T-helper 17 cell (primary cell): ENCODE data around the gene NACC2. TPM values are rescaled to one million over a fixed set of nuclear protein-coding genes. Genes with fewer than 3 reads are reported as not detected.
"Not testable (repeated sequence)": the region's sequence is repeated elsewhere in the genome, so short reads cannot be mapped to it uniquely, and the experiment has no call there.

Source experiments
- ATAC-seq: fragments of 150-1000 bp; cut with Tn5 transposase; 2 replicates; pipeline ENCODE4 v1.10.0; 2021; ENCODE audit warnings: mild to moderate bottlenecking, moderate library complexity
- DNase-seq, 3 donors: peaks; one replicate each; pipeline versions ENCODE4 v3.0.0 to v3.0.0-alpha.2; 2020 to 2021
- H3K9me3 ChIP-seq: one replicate; pipeline ENCODE4 v1.7.0; 2013; ENCODE audit warnings: low read length, mild to moderate bottlenecking; ENCODE audit not compliant: control insufficient read depth, poor library complexity, severe bottlenecking
- H3K27ac Mint-ChIP-seq: one replicate; pipeline ENCODE4 v1.8.0; 2022; ENCODE audit warnings: mild to moderate bottlenecking, moderate library complexity, mixed read lengths
- H3K27me3 Mint-ChIP-seq: one replicate; pipeline ENCODE4 v1.8.0; 2022; ENCODE audit warnings: mixed read lengths
- H3K36me3 Mint-ChIP-seq: one replicate; pipeline ENCODE4 v1.8.0; 2022; ENCODE audit warnings: low read depth, mixed read lengths
- H3K4me1 Mint-ChIP-seq: one replicate; pipeline ENCODE4 v1.8.0; 2022; ENCODE audit warnings: mild to moderate bottlenecking, mixed read lengths
- H3K4me3 Mint-ChIP-seq: one replicate; pipeline ENCODE4 v1.8.0; 2022; ENCODE audit warnings: mild to moderate bottlenecking, moderate library complexity, mixed read lengths
- total RNA-seq, 4 donors: library from RNA in 2 of 4; stranded (reverse) in 2 of 4; gene quantifications; one replicate each; pipeline ENCODE4 v1.2.3 and lab custom pipeline; 2022 to 2026

The NACC2 gene
- total RNA-seq, 2 donors from 2014 or later, result 5.8 to 5.9 TPM

DNA sequence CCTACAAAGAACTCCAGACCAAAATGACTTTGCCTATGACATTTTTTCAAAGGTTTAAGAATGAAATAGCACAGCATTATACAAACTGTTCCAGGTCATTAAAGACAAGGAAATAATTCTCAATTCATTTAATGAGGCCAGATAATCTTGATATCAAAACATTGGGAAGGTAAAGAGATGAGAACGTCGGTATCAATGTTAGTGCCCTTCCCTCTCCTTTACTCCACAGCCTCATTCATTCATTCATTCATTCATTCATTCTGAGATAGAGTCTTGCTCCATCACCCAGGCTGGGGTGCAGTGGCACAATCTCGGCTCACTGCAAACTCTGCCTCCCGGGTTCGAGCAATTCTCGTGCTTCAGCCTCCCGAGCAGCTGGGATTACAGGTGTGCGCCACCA is 64.0 kb downstream of the NACC2 start:
- H3K27me3 Mint-ChIP-seq, result no peaks in the 10 kb centered on the region
- no peak overlapping the region for H3K27ac Mint-ChIP-seq
- ATAC-seq (no peak), DNase-seq (no peak)
- peaks cover 11% of the 10 kb centered on the region for H3K4me1 Mint-ChIP-seq
- H3K4me3 Mint-ChIP-seq, result no peak overlapping the region
- H3K36me3 Mint-ChIP-seq, result peaks cover 3% of the 10 kb centered on the region
- H3K9me3 ChIP-seq, result no peaks in the 10 kb centered on the region

DNA sequence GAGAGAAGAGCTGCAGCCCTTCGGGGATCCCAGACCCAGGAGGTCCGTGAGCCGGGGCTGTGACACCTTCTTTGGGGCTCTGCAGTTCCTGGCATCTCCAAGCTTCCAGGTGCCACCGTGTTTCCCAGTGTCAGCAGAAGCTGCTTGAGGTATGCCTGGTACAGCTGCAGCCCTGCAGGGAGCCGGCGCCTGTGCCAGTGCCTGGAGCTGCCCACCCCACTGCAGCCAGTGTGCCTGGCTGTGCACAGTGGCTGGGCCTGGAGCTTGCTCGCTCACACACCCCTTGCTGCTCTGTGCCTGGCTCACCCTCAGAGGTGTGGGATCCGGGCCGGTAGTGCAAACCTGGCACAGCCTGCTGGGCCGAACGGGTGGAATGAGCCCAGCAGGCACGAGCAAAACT is 65.5 kb downstream of the NACC2 start:
- Mint-ChIP-seq H3K4me3 (no peak overlapping the region), H3K27ac (no peak overlapping the region), H3K27me3 (no peaks in the 10 kb centered on the region), H3K4me1 (peaks cover 14% of the 10 kb centered on the region), H3K36me3 (peaks cover 3% of the 10 kb centered on the region)
- H3K9me3 ChIP-seq, result no peaks in the 10 kb centered on the region
- ATAC-seq, result no peak
- DNase-seq, result no peak

DNA sequence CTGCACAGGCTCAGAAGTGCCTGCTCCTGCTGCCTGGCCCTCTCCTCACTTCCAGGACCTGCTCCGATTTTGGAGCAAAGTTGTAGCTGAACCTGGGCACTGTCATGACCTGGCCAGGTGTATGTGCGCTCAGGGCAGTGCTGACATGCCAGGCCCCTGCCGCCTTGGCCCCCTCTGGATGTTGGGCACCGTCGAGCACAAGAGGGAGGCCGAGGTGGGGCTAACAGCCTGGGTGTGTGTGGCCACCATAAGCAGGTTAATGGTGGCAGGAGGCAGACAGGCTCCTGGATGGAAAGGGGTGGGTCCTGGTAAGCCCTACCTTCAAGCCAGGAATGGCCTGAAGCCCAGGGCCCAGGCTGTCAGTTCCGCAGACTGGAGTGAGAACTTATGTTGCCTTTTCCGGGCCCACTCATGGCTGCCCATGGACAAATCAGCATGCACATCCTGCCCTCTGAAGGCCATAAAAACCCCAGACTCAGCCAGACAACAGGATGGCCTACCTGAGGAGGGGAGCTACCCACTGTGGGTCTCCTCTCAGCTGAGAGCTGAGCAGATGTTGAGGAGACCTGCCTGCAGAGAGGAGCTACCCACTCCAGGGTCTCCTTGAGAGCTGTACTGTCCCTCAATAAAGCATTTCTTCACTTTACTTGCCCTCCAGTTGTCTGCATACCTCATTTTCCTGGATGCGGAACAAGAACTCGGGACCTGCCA is 66.2 kb downstream of the NACC2 start:
- no peak for ATAC-seq
- peaks cover 3% of the 10 kb centered on the region for H3K36me3 Mint-ChIP-seq
- no peaks in the 10 kb centered on the region for H3K27me3 Mint-ChIP-seq
- no peaks in the 10 kb centered on the region for H3K9me3 ChIP-seq
- H3K4me3 Mint-ChIP-seq, result no peak overlapping the region
- no peak for DNase-seq
- H3K4me1 Mint-ChIP-seq, result peaks cover 10% of the 10 kb centered on the region
- no peak overlapping the region for H3K27ac Mint-ChIP-seq

DNA sequence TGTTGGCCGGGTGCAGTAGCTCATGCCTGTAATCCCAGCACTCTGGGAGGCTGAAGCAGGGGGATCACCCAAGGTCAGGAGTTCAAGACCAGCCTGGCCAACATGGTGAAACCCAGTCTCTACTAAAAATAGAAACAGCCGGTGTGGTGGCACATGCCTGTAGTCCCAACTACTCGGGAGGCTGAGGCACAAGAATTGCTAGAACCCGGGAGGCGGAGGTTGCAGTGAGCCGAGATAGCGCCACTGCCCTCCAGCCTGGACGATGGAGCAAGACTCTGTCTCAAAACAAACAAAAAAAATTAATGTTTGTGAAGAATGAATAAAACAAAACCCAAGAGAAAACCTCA is 68.2 kb downstream of the NACC2 start:
- not testable (repeated sequence) for H3K9me3 ChIP-seq, H3K4me3 Mint-ChIP-seq, DNase-seq, H3K36me3 Mint-ChIP-seq, H3K27me3 Mint-ChIP-seq, H3K27ac Mint-ChIP-seq, ATAC-seq
- H3K4me1 Mint-ChIP-seq, result peaks cover 12% of the 10 kb centered on the region

DNA sequence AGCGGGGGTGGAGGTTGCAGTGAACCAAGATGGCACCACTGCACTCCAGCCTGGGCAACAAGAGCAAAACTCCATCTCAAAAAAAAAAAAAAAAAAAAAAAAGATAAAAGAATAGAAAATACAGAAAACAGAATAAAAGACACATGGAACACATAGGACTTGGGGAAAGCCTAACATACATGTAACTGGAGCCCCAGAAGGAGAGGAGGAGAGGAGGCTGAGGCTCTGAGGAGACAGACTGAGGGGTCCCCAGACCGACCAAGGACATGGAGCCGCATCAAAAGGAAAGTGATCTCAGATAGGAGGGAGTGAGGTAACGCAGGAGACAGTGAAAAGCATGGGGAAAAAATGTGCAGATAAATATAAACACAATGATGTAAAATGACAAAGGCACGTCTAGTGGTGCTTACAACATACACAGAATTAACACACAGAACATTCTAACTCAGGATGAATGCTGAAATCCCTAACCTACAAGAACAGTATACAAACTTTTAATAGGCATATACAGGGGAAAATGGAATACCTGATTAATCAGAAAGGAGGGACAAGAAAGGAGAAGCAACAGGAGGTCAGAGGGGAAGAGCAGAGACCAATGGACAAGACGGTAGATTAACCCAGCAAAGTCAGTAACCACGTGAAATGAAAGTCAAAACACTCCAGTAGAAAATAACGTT is 68.7 kb downstream of the NACC2 start:
- peaks cover 3% of the 10 kb centered on the region for H3K36me3 Mint-ChIP-seq
- H3K9me3 ChIP-seq, result no peaks in the 10 kb centered on the region
- H3K4me3 Mint-ChIP-seq, result no peak overlapping the region
- H3K27me3 Mint-ChIP-seq, result no peaks in the 10 kb centered on the region
- H3K27ac Mint-ChIP-seq, result no peak overlapping the region
- DNase-seq, result no peak
- no peak for ATAC-seq
- peaks cover 16% of the 10 kb centered on the region for H3K4me1 Mint-ChIP-seq

DNA sequence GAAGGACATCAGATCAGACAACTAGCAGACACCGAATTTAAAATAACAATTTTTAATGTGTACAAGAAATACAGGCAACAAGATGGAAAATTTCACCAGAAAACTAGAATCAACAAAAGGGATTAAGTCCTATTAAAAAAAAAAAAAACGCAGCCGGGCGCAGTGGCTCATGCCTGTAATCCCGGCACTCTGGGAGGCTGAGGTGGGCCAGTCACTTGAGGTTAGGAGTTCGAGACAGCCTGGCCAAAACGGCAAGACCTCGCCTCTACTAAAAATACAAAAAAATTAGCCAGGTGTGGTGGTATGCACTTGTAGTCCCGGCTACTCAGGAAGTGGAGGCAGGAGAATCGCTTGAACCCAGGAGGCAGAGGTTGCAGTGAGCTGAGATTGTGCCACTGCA is 69.6 kb downstream of the NACC2 start:
- H3K4me3 Mint-ChIP-seq, result no peak overlapping the region
- DNase-seq (no peak), ATAC-seq (no peak)
- H3K9me3 ChIP-seq, result no peaks in the 10 kb centered on the region
- no peak overlapping the region for H3K27ac Mint-ChIP-seq
- H3K27me3 Mint-ChIP-seq, result no peaks in the 10 kb centered on the region
- H3K4me1 Mint-ChIP-seq, result peaks cover 13% of the 10 kb centered on the region
- H3K36me3 Mint-ChIP-seq, result peaks cover 3% of the 10 kb centered on the region

DNA sequence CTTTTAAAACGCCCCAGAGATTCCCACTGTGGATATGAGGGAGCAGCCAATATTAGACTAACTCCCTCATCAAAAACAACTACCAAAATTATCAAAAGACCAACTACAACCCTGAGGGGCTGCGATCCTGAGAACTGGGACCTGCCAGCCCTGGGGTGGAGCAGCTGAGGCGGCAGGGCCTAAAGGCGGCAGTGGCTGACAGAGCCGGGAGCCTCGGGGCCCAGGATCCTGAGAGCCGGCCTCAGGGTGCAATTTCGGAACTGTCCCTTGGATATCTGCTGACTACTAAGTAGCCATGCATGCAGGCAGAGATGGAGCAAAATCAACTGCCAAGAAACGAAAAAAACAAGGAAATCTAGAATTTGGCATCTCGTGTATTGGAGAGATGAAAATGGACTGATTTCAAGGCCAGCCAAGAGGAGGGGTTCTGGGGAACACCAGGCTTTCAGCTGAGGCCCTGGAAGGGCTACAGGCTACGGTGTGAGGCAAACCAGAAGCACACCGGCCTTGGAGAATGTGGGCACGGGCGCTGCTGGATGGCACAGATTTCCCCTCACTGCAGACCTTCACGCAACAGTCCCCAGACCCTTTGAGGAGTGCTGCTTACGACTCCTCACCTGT is 70.3 kb downstream of the NACC2 start:
- Mint-ChIP-seq H3K4me1 (peaks cover 13% of the 10 kb centered on the region), H3K4me3 (no peak overlapping the region)

DNA sequence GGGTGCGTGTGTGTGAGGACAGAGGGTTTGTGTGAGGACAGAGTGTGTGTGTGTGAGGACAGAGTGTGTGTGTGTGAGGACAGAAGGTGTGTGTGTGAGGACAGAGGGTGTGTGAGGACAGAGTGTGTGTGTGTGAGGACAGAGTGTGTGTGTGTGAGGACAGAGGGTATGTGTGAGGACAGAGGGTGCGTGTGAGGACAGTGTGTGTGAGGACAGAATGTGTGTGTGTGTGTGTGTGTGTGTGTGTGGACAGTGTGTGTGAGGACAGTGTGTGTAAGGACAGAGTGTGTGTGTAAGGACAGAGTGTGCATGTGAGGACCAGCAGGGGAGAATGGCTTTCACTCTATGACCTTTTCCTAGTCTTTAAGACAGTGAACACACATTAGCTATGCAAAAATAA is 70.8 kb downstream of the NACC2 start:
- no peak for DNase-seq
- Mint-ChIP-seq H3K4me1 (peaks cover 13% of the 10 kb centered on the region), H3K27ac (no peak overlapping the region), H3K27me3 (no peaks in the 10 kb centered on the region), H3K4me3 (no peak overlapping the region), H3K36me3 (peaks cover 3% of the 10 kb centered on the region)
- ATAC-seq, result no peak
- H3K9me3 ChIP-seq, result no peaks in the 10 kb centered on the region

More for the DNA sequence above, 70.3 kb downstream of the NACC2 start:
- Mint-ChIP-seq H3K27ac (no peak overlapping the region), H3K36me3 (peaks cover 3% of the 10 kb centered on the region), H3K27me3 (no peaks in the 10 kb centered on the region)
- ATAC-seq (no peak), DNase-seq (no peak)
- H3K9me3 ChIP-seq, result no peaks in the 10 kb centered on the region

DNA sequence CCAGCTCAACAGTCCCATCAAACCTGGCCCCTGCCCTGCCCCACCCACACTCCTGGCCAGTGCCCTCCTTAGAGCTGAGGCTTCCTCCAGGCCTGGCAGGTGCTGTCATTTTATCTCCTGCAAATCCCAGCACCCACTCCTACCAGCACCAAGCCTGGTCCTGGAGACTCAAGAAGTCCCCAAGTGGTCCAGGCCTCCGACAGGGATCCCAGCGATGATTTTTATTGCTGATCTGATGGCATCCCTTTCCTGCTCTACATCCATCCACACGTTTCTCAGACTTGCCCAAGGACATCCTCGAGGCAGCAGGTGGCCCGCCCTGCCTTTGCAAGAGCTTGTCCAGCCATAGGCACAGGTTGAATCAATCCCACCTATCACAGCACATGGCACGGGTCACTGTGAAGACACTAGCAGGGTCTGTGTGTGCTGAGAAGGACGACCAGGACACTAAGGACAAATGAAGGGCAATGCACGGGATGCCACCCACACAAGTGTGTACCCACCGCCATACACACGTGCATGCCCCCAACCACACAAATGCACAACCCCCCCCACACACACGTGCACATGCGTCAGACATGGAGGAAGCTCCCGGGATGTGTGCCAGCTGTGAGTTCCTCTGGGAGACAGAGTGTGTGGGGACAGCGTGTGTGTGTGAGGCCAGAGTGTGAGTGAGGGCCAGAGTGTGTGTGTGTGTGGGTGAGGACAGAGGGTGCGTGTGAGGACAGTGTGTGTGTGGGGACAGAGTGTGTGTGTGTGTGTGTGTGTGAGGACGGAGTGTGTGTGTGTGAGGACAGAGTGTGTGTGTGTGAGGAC is 71.5 kb downstream of the NACC2 start:
- ATAC-seq (no peak), DNase-seq (no peak)
- Mint-ChIP-seq H3K36me3 (peaks cover 3% of the 10 kb centered on the region), H3K4me3 (no peak overlapping the region), H3K4me1 (peaks cover 13% of the 10 kb centered on the region), H3K27ac (no peak overlapping the region), H3K27me3 (no peaks in the 10 kb centered on the region)
- H3K9me3 ChIP-seq, result no peaks in the 10 kb centered on the region

DNA sequence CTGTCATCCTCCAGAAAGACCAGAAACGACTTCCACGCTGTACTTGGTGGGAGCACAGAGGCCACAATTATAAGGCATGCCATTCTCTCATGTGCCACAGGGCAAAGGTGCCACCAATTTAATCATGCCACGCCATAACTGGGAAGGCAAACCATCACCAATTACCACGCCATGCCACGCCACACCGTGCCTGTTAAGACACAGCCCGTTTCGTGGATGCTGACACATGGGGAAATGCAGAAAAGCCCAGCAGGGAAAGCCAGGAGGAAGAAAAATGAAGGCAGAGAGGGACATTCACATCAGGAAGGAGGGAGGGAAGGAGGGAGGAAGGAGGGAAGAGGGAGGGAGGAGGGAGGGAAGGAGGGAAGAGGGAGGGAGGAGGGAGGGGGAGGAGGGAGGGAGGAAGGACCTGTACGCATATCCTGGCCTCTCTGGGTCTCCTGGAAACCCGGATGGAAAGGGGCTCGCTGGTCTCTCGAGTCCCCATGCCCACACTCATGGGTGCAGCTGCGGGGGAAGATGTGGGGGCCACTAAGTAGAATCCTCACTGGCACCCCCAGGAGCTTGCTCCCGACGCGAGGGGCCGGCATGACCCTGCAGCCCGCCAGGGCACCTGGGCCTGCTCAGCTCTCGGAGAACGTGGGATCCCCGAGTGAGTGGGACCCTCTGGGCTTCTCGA is 72.2 kb downstream of the NACC2 start:
- Mint-ChIP-seq H3K4me1 (peaks cover 13% of the 10 kb centered on the region), H3K27ac (no peak overlapping the region), H3K27me3 (no peaks in the 10 kb centered on the region), H3K36me3 (peaks cover 3% of the 10 kb centered on the region), H3K4me3 (peak overlapping the region; percentile 34)
- no peaks in the 10 kb centered on the region for H3K9me3 ChIP-seq
- ATAC-seq, result no peak
- no peak for DNase-seq

DNA sequence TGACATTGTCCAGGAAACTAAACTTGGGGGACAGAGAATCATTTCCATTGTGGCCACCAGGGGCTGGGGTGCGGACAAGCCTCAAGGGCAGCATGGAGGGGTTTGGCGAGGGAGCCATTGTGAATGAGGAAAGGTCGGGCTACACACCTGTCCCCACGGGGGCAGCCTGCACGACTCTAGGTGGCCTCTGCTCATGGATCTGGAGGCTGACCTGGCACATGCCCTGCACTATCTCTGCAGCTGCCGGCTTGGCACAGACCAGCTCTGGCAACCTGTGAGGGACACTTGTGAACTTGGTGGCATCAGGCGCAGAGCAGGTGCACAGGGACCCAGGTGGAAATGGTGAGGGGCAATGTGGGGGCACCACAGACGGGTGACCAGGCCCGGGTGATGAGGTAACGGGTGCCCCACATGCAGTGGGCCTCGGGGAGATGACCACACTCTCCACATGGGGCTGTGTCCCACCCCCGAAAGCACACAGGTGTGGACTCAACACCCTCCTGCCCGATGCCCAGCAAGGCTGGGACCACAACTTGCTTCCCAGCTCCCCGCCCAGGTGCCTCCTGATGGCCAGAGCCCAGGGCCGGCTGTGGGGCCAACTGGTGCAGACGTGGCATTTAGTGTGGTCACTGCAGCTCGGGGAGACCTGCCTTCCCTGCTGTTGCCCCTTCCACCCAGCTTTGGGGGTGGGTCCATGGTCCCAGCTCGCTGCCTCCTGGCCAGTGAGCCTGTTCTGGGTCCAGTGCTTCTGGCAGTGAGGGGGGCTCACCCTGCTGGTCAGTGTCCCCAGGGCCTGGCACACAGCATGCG is 73.0 kb downstream of the NACC2 start:
- ATAC-seq, result no peak
- no peak for DNase-seq
- no peaks in the 10 kb centered on the region for H3K27me3 Mint-ChIP-seq
- H3K4me3 Mint-ChIP-seq, result no peak overlapping the region
- peaks cover 11% of the 10 kb centered on the region for H3K4me1 Mint-ChIP-seq
- H3K36me3 Mint-ChIP-seq, result peaks cover 3% of the 10 kb centered on the region
- no peak overlapping the region for H3K27ac Mint-ChIP-seq
- no peaks in the 10 kb centered on the region for H3K9me3 ChIP-seq

DNA sequence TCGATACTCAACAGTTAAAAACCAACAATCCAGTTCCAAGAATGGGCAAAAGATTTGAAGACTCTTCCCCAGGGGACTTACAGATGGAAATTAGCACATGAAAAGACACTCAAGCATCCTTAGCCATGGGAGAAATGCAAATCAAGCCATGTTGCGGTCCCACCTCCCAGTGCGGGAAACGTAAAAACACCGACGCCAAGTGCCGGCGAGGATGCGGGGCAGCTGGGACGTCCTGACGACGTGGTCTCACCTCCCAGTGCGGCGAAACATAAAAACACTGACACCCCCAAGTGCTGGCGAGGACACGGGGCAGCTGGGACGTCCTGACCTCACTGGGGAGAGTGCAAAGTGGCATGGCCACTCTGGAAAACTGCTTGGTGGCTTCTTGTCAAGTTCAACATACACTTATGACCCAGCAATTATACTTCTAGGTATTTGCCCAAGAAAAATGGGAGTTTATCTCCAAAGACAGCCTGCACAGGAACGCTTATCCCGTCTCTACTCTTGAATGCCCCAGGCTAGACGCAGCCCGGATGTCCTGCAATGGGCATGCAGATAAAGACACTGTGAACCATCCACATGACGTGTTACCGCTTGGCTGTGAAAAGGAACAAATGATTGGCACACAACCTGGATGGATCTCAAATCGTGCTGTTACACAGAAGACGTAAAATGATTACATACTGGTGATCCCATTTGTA is 73.8 kb downstream of the NACC2 start:
- no peak overlapping the region for H3K27ac Mint-ChIP-seq

More for the DNA sequence above, 73.8 kb downstream of the NACC2 start:
- H3K27me3 Mint-ChIP-seq, result no peaks in the 10 kb centered on the region
- ATAC-seq, result no peak
- peaks cover 12% of the 10 kb centered on the region for H3K4me1 Mint-ChIP-seq
- no peaks in the 10 kb centered on the region for H3K36me3 Mint-ChIP-seq
- H3K9me3 ChIP-seq, result no peaks in the 10 kb centered on the region
- no peak for DNase-seq
- H3K4me3 Mint-ChIP-seq, result no peak overlapping the region
